GM19240 (cell line): ENCODE data around the gene UBE2E1.

ENCODE experiments used
- DNase-seq: peaks from one replicate; pipeline ENCODE4 v3.0.0; 2011; ENCODE audit warnings: low spot score; ENCODE audit not compliant: insufficient read length

Gene UBE2E1

DNA sequence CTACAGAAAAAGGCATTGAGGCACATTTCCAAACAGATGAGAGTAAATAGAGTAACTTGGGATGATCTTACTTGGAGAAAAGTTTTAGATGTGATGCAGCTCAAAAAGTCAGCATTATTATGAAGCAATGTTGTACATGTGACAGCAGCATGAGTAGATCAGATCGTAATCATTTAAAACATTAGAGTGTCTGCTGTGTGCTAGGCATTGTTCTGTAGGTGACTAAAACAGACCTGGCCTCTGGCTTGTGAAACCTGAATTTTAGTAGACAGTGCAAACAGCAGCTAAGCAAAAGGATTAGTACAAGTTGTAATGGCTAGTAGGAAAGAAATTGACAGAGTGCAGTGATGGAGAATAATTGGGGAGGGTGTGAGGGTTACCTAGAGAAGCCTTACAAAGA is 15.1 kb downstream of the UBE2E1 start:
- DNase-seq, result no peak

DNA sequence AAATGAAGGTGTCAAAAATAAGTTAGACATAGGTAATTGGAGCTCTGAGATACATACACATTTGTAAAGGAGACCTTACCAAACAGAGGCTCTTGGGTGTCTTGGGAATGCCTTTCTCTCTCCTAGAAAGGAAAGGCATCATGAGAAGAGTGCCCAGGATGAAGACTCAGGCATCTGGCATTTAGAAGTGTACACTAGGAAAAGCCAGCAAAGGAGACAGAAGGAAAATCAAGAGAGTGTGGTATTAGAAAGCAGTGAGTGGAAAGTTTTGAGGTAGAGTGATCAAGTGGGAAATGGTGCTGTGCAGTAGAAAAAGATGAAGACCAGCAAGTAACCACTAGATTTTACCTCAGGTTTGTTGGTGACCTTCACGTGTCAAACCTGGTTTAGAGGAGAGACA is 16.1 kb downstream of the UBE2E1 start:
- no peak for DNase-seq

DNA sequence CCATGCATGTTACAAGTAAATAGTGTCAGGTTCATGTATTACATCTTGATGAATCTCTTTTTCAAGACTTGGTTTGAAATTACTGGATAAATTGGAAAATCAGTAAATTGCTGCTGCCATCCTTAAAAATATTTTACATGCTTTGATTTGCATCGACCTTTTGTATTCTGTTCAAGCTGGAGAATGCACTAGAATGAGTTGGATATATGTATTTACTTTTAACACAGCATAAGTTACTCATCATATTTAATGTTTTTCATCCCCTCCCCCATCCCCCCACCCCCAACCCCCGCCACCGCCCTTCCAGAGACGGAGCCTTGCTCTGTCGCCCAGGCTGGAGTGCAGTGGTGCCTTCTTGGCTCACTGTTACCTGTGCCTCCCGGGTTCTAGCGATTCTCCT is 16.8 kb downstream of the UBE2E1 start:
- no peak for DNase-seq

DNA sequence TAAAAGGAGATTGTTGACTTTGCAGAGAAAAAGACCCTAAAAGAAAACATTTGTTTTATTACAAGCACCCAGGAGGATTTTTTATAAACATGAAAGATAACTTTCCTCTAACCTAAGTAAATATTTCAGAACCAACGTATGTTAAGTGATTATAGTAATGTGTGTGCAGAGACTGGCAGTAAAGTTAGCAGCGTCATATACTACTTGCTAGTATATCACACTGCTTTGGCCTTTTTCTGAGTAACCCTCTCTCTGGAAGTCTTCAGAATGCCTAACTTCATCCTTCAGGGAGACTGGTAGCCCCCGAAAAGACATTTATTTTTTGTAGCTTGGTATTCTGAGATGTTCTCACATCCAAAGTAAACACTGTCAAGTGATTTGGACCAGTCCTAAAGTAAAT is 17.9 kb downstream of the UBE2E1 start:
- DNase-seq, result no peak

DNA sequence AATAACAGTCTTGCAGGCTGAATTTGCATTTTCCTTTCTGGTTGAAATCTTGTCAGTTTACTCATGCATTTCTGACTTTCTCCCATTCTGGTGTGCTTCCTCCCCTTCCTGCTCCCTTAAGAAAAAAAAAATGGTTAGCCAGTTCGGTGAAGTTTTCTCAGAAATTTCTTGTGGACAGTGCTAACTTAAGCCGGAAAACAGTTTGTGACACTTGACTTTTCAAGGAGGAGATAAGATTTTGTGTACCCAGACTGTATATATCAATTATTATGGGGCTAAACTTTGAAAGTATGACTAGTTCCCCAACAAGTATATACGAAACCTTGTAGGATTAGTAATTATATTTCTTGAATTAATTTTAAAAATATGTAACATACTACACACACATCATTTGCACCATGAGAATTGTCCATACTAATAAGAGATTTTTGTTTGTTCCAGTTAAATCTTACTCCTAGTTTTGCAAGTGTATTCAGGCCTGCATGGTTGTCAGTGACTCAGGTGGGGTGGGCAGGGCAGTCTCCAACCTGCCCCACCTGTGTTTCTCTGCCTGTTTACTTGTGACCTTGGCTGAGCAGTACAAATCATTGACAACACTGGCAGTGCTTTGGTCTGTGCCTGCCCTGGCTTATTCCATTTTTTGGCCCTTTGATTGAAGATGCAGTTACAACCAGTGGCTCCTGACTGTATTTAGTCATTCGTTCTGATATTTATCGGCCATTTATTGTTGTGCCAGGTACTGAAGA is 19.1 kb downstream of the UBE2E1 start:
- DNase-seq, result no peak

DNA sequence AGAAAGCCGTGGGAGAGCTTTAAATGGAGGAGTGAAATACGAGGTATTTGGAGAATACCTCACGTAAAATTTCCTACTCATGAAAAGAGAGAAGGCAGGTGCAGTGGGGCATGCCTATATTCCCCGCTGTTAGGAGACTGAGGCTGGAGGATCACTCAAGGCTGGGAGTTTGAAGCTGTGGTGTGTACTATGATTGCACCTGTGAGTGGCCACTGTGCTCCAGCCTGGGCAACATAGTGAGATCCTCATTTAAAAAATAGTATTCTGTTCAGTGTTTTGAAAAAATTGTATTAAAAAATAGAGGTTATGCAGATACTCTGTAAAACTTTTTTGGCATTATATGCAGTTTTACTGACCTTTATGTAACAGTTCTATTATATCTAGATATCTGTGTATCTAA is 20.0 kb downstream of the UBE2E1 start:
- DNase-seq, result no peak

DNA sequence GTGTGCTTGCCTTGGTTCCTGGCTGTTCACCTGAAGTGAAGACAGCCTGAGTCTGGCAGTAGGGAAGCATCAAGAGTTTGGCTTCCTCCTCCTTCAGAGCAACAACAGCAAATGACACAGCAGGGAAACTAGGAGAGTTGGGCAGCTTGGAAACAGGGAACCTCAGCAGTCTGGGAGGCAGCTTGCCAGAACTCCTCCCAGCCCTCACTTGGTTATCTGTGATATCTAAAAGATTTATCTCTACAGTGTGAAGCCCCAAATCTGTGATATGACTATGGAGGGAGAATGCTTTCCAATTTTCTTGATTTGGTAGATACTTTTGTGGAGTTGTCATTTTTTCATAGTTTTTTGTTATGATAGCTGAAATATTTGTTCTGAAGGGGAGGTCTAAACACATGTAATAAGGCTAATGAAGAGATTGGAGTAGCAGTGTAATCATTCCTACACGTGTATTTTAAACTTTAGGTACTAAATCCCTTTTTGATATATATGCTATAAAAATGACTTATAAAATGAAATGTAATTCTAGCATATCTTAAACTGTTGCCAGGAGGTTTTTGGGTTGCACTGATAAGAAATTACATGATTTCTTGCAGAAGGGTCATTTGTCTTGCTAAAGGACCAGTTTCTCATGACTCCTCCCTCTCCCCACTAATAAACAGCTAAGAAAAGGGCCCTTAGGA is 20.8 kb downstream of the UBE2E1 start:
- no peak for DNase-seq

DNA sequence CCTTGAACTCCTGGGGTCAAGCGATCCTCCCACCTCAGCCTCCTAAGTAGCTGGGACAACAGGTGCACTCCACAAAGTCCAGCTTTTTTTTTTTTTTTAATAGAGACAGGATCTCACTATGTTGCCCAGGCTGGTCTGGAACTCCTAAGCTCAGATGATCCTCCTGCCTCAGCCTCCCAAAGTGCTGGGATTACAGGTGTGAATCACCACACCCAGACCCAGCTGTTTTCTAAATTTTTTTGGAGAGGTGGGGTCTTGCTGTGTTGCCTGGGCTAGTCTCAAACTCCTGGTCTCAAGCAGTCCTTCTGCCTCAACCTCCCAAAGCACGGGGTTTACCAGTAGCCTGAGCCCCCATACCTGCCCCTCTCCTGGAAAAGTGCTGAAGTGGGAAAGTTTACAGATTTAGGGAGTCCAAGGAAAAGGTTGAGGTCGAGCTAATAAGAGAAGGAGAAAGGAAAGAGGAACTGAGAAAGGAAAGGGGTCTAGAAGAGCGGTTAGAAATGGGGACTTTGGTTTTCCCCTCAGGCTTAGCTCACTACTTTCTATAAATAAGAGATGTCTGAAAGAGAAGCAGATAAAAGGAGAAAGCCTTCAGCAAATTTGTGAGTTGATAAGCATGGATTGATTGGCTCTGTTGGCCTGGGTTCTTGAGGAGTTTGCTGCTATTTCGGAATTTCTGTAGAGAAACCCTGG is 23.6 kb downstream of the UBE2E1 start:
- no peak for DNase-seq

DNA sequence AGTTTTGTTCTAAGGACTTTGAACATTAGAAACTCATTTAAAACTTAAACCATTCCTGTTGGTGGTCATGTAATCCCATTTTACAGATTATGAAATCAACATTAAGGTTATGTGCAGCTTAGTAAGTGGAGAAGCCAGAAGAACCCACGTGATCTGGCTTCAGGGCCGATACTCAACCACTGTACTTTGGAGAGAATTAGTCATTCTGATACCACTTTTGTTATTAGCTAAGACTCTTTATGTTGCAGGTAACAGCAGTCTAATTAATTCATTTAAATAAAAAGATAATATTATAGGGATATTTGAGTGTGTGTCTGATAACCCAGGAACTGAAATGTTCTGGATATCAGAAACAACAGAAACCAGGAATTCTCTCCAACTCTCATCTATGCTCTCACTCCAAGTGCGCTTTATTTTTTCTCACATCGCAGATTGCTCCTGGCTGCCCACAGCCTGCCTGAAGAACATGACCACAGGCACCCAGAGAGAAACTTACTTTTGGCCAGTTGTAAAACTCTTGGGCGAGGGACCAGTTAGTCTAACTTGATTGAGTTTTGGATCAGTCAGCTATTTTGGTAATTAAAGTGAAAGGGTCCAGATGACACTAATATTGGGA is 25.2 kb downstream of the UBE2E1 start:
- DNase-seq, result no peak

DNA sequence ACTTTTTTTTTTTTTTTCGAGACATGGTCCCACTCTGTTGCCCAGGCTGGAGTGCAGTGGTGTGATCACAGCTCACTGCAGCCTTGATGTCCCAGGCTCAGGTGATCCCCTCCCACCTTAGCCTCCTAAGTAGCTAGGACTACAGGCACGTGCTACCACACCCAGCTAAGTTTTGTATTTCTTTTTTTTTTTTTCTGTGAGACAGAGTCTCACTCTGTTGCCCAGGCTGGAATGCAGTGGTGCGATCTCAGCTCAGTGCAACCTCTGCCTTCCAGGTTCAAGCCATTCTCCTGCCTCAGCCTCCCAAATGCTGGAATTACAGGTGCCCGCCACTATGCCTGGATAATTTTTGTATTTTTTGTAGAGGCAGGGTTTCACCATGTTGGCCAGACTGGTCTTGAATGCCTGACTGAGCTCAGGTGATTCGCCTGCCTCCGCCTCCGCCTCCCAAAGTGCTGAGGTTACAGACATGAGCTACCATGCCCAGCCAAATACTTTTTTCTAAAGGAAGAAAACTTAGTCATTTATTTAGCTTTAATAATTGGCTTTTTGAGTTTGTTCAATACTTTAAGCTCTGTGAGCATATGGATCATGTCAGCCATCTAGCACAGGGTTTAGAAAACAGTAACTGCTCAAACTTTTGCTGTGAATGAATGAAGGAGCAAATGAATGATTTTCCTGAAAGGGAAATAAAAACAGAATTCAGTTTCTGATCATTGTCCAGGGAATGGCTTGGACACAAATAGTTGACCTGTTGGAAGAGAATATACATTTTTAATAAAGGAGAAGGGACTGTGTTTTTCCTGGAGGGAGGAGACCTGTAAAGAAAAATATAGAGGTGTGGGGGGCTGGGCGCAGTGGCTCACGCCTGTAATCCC is 26.0 kb downstream of the UBE2E1 start:
- DNase-seq, result no peak

DNA sequence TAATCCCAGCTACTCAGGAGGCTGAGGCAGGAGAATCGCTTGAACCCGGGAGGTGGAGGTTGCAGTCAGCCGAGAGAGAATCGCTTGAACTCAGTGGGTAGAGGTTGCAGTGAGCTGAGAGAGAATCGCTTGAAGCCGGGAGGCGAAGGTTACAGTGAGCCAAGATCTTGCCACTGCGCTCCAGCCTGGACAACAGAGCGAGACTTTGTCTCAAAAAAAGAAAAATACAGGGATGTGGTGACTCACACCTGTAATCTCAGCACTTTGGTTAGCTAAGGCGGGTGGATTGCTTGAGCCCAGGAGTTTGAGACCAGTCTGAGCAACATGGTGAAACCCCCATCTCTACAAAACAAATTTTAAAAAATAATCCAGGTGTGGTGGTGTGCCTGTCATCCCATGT is 26.8 kb downstream of the UBE2E1 start:
- no peak for DNase-seq

DNA sequence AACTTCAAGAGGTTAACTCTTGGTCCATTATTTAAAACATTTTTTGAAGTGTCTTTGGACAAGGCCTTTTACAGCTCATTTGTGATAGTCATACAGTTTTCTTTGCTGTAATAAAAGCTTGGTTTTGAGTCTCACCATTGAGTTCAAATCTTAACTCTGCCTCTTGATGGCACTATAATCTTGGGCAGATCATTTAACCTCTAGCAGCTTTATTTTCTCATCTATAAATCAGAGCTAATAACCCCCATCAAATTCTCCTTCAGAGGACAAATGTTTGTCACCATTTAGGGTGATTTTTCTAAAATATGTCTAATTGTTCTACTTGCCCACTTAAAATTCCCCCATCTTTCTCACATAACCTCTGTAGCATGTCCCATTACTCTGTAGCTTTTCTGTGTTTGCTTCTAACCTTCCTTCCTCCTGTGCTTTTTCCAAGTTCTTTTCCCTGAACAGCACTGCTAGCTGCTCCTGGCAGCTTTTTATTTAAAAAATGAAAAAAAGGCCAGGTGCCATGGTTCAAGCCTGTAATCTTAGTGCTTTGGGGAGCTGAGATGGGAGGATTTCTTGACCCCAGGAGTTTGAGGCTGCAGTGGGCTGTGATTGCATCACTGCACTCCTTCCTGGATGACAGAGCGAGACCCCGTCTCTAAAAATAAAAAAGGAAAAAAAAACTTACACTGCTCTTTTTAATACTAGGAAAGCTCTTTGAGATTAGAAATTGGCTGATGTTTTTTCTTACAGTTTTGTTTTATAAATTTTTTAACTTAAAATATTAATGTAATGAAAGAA is 28.5 kb downstream of the UBE2E1 start:
- no peak for DNase-seq

DNA sequence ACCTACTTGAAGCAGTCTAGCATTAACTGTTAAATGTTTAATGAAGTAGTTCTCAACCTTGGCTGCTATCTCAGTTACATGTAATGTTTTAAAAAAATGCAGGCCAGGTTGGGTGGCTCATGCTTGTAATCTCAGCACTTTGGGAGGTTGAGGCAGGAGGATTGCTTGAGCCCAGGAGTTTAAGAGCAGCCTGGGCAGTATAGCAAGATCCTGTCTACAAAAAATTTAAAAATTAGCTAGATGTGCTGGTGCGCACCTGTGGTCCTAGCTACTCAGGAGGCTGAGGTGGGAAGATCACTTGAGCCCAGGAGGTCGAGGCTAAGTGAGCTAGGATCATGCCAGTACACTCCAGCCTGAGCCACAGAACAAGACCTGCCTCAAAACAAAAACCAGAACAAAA is 29.3 kb downstream of the UBE2E1 start:
- no peak for DNase-seq

DNA sequence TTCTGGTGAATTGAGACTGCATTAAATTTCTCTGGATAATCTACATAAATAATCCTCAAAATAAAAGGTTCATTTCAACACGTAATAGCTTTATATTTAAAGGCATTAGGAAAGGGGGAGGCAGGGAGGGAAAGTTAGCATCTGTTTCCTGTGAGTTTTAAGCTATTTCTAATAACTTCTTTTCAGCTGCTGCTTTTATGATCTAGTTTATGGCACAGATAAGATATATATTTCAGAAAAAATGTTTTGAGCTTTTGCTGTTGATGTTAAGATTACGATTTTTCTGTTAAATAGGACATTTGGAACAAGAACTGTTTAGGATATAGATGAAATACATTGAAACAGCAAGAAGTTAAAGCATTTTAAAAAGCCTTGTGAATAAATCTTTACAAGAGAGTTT is 30.0 kb downstream of the UBE2E1 start:
- no peak for DNase-seq

DNA sequence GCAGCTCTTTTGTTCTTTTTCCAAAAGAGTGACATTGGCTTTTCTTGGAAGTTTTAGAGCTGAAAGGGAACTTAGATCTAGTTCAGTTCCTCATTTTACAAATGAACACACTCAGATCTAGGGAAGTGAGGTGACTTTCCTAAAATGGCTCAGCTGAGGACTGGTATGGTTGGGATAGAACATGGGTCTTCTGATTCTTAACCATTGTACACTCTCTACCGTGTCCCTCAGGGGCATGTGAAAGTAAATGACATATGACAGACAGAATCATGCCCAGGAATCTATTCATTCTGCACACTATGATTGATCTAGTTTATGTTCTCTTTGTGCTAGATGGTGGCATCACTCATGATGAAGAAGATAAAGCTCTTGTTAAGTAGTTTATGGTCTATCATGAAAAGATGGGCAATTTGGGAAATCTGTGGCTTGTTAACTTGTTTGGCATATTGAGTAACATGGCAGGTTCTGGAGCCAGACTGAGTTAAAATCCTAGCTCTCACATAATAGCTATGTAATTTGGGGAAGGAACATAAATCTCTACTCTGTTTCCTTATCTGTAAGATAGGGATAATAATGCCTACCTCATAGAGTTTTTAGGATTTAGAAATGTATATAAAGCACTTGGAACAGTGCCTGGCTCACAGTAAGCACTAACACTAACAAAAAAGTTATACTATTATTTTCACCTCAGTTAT is 30.9 kb downstream of the UBE2E1 start:
- no peak for DNase-seq

DNA sequence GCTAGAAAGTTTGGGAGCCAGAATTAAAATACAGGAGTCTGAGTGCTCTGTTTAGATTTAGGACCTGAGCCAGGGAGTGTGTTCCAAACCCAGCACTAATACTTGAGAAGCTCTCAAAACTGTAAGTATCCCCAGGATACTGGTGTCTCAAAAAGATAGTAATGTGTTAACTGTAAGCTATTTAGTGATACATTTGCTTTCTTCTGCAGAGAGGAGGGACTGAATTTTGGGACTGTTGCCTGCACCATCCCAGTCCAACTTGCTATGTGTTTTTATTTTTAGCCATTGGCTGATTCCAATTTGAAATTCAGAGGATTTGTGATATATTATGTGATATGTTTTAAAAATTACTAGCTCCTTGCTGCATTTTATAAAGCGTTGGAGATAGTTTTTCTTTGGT is 31.5 kb downstream of the UBE2E1 start:
- no peak for DNase-seq

DNA sequence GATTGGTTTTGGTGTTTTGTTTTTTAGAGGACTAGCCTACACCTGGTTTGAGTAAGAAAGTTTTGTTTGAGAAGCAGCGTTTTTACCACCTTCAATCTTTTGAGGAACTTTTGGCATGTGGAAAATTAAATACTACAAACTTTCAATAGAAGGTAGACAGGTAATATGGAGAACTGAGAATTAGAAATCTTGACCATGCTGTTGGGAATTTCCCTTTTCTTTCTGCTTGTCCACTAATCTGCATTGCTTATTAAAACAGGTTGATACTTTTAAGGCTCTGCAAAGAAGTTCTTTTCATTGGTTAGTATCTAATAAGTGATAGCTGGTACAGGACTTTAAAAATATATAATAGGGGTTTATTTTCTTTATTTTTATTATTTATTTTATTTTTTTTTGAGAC is 31.9 kb downstream of the UBE2E1 start:
- no peak for DNase-seq

DNA sequence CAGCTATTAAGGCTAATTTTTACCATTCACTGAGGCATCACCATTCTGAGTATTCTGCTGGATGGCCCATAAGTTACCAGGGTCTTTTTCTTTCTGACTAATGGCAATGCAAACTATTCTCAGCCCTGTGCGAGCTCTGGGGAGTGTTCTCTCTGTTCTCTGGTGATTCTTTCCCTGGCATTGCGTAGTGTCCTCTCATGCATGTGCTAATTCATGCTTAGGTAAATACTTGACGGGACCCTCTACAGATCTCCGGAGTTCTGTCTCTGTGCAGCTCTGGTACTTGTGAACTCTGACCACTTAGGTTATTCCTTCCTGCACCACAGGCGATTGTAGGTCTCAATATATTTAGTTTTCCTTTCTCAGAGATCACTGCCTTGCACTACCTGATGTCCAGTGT is 34.8 kb downstream of the UBE2E1 start:
- DNase-seq, result no peak

DNA sequence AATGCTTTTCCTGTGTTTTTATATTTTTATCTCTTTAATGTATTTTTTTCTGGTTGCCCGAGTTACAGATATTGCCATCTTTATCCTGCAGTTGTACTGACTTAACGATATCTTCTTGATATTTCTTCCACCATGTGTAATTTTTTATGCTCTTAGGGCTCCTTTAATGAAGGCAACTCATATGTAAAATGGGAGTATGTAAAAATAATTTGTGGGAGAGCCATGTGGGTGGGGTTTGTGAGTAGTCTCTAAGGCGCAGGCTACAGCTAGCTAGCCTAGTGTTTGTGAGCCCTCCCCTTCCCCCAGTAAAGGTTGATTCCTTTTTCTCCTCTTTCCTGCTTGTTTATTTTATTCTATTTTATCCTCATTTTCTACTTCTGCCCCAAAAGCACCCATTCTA is 38.1 kb downstream of the UBE2E1 start:
- DNase-seq, result no peak
